GM10266 (cell line): Measurements from ENCODE around the gene PRDM9.
"Not testable (repeated sequence)": the region's sequence is repeated elsewhere in the genome, so short reads cannot be mapped to it uniquely, and the experiment has no call there.

Experiments
- DNase-seq: peaks from one replicate; pipeline ENCODE4 v3.0.0; 2012; ENCODE audit errors: extremely low spot score
- TF ChIP-seq, protein P1 (sequence below): IDR thresholded peaks from 2 replicates; pipeline ENCODE4 v1.5.1; 2012; ENCODE audit warnings: mild to moderate bottlenecking, low read depth; ENCODE audit not compliant: control insufficient read depth, insufficient read depth; ENCODE audit errors: missing control alignments

The PRDM9 gene

DNA sequence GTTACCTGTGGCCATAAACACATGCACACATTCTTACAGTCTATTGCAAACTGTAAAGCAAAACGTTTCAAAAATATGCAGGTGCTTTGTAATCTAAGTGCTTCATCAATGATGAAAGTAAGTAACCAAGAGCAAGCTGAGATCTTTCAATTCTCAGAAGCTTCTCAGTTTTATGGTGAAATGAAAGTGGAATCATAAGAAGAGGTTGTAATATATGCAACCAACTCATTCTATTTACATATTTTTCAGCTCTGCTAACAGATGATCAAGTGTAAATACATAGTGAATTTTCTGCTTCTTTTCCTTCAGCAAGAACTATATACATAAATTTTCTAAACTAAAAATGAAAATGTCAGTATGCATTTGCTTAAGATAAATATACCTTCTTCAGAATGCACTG, 33.1 kb upstream of the PRDM9 start:
- TF ChIP-seq, protein P1, sequence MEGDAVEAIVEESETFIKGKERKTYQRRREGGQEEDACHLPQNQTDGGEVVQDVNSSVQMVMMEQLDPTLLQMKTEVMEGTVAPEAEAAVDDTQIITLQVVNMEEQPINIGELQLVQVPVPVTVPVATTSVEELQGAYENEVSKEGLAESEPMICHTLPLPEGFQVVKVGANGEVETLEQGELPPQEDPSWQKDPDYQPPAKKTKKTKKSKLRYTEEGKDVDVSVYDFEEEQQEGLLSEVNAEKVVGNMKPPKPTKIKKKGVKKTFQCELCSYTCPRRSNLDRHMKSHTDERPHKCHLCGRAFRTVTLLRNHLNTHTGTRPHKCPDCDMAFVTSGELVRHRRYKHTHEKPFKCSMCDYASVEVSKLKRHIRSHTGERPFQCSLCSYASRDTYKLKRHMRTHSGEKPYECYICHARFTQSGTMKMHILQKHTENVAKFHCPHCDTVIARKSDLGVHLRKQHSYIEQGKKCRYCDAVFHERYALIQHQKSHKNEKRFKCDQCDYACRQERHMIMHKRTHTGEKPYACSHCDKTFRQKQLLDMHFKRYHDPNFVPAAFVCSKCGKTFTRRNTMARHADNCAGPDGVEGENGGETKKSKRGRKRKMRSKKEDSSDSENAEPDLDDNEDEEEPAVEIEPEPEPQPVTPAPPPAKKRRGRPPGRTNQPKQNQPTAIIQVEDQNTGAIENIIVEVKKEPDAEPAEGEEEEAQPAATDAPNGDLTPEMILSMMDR = no peak
- DNase-seq = no peak

DNA sequence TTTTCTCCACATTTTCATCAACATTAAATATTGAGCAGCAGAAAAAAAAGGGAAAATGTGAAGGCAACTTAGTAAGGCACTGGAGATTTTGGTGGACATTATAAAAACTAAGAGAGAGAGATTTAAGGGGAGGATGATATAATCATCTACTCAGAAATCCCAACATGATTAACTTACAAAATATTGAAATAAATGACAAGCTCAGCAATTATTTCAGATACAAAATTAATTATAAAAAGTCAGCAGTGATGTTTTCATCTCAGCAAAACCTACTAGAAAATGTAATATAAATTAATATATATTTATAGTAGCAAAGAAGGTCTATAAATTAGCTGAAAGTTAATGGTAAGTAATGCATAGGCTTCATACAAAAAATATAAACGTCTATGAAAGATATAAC, 30.8 kb upstream of the PRDM9 start:
- no peak for DNase-seq
- TF ChIP-seq, protein P1 = no peak

GRCh38 chr5:23482642-23483041, 24.8 kb upstream of the PRDM9 start:
- TF ChIP-seq, protein P1 = no peak
- no peak for DNase-seq

- TF ChIP-seq, protein P1 = no peak
- no peak for DNase-seq
Observed at GRCh38 chr5:23483090-23483489, 24.3 kb upstream of the PRDM9 start.

DNA sequence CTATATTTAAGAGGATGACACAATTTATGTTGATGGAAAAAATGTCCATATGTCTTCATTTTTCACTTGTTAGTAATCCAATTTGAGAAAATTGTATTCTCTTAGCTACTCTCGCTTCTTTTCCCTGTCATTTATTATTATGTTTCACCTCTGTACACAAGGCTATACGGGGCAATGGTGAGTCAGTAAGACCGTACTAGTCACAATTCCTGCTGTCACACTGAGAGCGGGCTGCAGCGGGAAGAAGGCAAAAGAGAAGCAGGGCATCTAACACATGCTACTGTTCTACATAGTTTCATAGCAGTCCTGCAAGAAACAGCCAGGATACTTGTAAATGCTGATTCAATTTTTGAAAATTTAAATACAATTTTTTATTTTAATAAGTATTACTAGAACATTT, 23.3 kb upstream of the PRDM9 start:
- no peak for DNase-seq
- TF ChIP-seq, protein P1 = no peak

- not testable (repeated sequence) for DNase-seq
Observed at GRCh38 chr5:23486227-23486626, 21.2 kb upstream of the PRDM9 start.

DNA sequence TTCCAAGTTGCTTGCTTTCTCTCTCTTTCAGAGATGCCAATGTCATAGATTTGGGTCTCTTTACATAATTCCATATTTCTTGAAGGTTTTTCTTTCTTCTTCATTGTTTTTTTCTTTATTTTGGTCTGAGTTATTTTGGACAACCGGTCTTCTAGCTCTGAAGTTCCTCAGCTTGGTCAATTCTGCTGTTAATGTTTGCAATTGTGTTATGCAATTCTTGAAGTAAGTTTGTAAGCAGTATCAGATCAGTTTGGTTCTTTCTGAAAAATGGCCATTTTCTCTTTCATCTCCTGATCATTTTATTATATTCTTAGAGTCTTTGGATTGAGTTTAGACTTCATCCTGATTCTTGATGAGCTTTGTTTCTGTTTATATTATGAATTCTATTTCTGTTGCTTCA, 16.4 kb upstream of the PRDM9 start:
- TF ChIP-seq, protein P1 = no peak
- no peak for DNase-seq

DNA sequence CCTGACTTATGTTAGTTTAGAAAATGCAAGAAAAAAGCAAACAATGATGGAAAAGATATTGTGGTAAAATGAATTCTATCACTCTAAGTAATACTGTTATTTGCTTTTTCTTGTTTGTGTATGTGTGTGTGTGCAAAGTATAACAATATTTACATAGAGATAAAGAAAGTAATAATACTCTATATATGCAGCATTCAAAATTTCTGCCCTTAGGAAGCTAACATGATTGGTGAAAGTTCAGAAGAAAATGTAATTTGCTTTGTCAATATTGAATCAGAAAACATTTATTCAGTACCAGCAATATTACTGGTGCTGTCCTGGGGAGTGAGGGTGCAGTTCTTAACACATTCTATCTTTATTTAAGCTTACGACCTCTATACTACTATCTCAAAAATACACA, 12.9 kb upstream of the PRDM9 start:
- TF ChIP-seq, protein P1 = no peak
- DNase-seq = no peak
